GM21367 (cell line): ENCODE results near the gene FLCN.

Experiments
- ATAC-seq: cut with Tn5 transposase; IDR thresholded peaks from one replicate; pipeline ENCODE4 v1.9.1; 2021; ENCODE audit not compliant: unreplicated experiment

Gene FLCN

GRCh38 chr17:17170346-17170985 lies 66.5 kb downstream of the FLCN start:
- no peak for ATAC-seq

DNA sequence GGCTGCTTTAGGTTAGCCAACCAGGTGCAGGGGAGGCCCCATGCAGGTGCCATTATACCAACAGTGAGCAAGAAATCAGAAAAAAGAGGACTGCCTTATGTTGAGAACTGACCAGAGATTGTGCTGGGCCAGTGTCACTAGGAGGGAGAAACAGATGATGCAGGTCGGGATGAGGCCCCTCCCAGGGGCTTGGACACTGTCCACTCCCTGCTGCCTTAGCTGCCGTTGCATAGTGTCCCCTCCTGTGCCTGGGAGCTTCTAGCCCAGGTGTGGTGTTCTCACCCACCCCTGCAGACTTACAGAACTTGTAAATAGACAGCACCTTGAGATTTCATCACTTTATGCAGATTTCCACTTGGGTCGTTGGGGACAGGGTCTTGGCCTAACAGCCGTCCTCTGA lies 67.6 kb downstream of the FLCN start:
- ATAC-seq, result no peak

DNA sequence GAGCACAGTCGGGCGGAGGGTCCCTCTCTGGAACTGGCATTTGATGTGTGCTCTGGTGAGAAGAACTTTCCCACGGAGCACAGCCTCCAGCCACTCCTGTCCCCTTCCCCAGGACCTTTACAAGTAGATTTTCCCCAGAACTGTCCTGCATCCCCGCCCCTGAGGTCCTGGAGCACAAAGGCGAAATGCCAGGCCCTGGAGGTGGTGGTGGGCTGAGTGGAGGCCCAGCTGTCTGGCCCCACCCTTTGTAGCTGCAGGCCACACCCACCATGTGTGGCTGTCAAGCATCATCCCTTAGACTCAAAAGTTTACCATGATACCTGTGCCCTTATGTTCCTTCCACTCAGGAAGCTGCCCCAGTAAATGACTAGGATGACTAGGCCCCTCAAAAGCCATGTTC lies 68.6 kb downstream of the FLCN start:
- ATAC-seq, result no peak

- no peak for ATAC-seq
Observed at GRCh38 chr17:17167986-17168385, 69.0 kb downstream of the FLCN start.

- ATAC-seq, result no peak
Observed at GRCh38 chr17:17167356-17167755, 69.6 kb downstream of the FLCN start.

DNA sequence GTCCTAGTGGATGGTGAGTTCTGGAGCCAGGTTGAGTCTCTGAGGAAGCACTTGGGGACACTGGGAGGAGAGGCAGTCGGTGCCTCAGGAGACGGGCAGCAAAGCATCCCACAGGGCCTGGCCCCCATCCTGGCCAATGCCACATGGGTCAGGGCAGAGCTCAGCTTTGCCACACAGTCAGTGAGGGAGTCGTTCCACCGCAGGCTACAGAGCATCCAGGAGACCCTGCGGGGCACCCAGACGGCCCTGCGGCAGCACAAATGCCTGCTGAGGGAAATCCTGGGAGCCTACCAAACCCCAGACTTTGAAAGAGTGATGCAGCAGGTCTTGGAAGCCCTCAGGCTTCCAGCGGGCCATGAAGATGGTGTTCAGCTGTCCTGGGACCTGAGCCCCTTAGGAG lies 70.5 kb downstream of the FLCN start:
- ATAC-seq, result no peak

DNA sequence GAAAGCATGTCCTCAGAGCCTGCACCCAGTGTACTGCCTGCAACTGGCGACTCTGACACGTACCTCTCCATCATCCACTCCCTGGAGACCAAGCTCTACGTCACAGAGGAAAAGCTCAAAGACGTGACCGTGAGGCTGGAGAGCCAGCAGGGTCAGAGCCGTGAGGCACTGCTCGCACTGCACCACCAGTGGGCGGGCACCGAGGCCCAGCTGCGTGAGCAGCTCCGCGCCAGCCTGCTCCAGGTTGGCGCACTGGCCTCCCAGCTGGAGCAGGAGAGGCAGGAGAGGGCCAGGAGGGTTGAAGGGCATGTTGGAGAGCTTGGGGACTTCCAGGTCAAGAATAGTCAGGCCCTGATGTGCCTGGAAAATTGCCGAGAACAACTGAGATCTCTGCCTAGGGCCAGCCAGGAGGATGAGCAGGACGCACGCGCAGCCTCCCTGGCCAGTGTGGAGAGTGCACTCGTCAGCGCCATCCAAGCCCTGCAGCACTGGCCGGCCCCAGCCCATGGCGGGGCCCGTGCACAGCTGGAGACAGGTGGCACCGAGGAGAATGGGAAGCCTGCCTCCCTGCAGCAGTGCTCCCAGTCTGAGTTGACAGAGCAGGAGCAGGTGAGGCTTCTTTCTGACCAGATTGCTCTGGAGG lies 71.2 kb downstream of the FLCN start:
- no peak for ATAC-seq

- no peak for ATAC-seq
Observed at GRCh38 chr17:17164676-17165075, 72.3 kb downstream of the FLCN start.

GRCh38 chr17:17164156-17164555 lies 72.8 kb downstream of the FLCN start:
- ATAC-seq, result no peak
